GM18520 (cell line): ENCODE measurements around the gene PDE1A.
"Not testable (repeated sequence)": the region's sequence is repeated elsewhere in the genome, so short reads cannot be mapped to it uniquely, and the experiment has no call there.

Source experiments
- ATAC-seq: cut with Tn5 transposase; IDR thresholded peaks from one replicate; pipeline ENCODE4 v1.9.1; 2021; ENCODE audit not compliant: unreplicated experiment

PDE1A gene

GRCh38 chr2:182281276-182281675, 145.6 kb downstream of the PDE1A start:
- ATAC-seq = no peak

GRCh38 chr2:182280118-182280517, 146.7 kb downstream of the PDE1A start:
- ATAC-seq = no peak

- not testable (repeated sequence) for ATAC-seq
Observed at GRCh38 chr2:182276662-182277061, 150.2 kb downstream of the PDE1A start.

- ATAC-seq = no peak
Observed at GRCh38 chr2:182267971-182268370, 158.9 kb downstream of the PDE1A start.

GRCh38 chr2:182266909-182267308, 159.9 kb downstream of the PDE1A start:
- ATAC-seq = no peak

GRCh38 chr2:182265718-182266117, 161.1 kb downstream of the PDE1A start:
- ATAC-seq = no peak

- no peak for ATAC-seq
Observed at GRCh38 chr2:182261860-182262387, 164.9 kb downstream of the PDE1A start.

GRCh38 chr2:182259629-182260150, 167.1 kb downstream of the PDE1A start:
- ATAC-seq = no peak

GRCh38 chr2:182252534-182252933, 174.3 kb downstream of the PDE1A start:
- no peak for ATAC-seq

GRCh38 chr2:182248898-182249297, 177.9 kb downstream of the PDE1A start:
- no peak for ATAC-seq

- no peak for ATAC-seq
Observed at GRCh38 chr2:182248362-182248761, 178.5 kb downstream of the PDE1A start.

- no peak for ATAC-seq
Observed at GRCh38 chr2:182247831-182248230, 179.0 kb downstream of the PDE1A start.

GRCh38 chr2:182245963-182246362, 180.9 kb downstream of the PDE1A start:
- ATAC-seq = no peak

- no peak for ATAC-seq
Observed at GRCh38 chr2:182242609-182243008, 184.2 kb downstream of the PDE1A start.

- ATAC-seq = no peak
Observed at GRCh38 chr2:182241936-182242335, 184.9 kb downstream of the PDE1A start.

GRCh38 chr2:182240862-182241371, 185.9 kb downstream of the PDE1A start:
- ATAC-seq = peak; percentile 100

GRCh38 chr2:182230561-182230960, 196.3 kb downstream of the PDE1A start:
- no peak for ATAC-seq

- no peak for ATAC-seq
Observed at GRCh38 chr2:182229297-182229696, 197.5 kb downstream of the PDE1A start.

- ATAC-seq = no peak
Observed at GRCh38 chr2:182228741-182229140, 198.1 kb downstream of the PDE1A start.

- ATAC-seq = no peak
Observed at GRCh38 chr2:182228073-182228473, 198.8 kb downstream of the PDE1A start.

GRCh38 chr2:182226807-182227206, 200.0 kb downstream of the PDE1A start:
- no peak for ATAC-seq

GRCh38 chr2:182224669-182225068, 202.2 kb downstream of the PDE1A start:
- ATAC-seq = no peak

- no peak for ATAC-seq
Observed at GRCh38 chr2:182220998-182221397, 205.8 kb downstream of the PDE1A start.
